Measurements from ENCODE around the gene SLC5A10. TPM values are rescaled to one million over a fixed set of nuclear protein-coding genes. Genes with fewer than 3 reads are reported as not detected.

Gene SLC5A10
- total RNA-seq, 1 experiment from 2014 or later: not detected

DNA sequence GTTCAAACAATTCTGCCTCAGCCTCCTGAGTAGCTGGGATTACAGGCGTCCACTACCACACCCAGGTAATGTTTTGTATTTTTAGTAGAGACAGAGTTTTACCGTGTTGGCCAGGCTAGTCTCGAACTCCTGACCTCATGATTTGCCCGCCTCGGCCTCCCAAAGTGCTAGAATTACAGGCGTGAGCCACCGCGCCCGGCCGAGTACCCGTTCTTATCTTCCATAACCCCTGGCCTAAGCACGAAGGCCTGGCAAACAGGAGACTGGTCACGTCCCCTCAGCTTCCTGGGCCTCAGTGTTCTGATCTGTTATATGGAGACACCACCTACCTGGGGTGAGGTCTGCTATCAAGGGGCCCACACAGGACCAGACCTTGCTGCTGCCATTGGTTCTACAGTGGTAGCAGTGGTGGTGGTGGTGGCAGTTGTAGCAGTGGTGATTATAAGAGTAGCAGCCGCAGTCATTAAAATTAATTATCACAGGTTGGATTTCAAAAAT is 1.3 kb downstream of the SLC5A10 start:
- Histone ChIP-seq H3K18ac (ENCODE audit: insufficient read length, low read depth, low read length) (no peak overlapping the region), H3K23ac (ENCODE audit: insufficient read length, low read depth, low read length) (no peak overlapping the region), H4K5ac (ENCODE audit: insufficient read length, low read depth, low read length) (no peak overlapping the region), H3K79me1 (ENCODE audit: insufficient read depth, low read depth, low read length, poor library complexity, severe bottlenecking) (no peaks in the 10 kb centered on the region), H3K9me3 (ENCODE audit: control insufficient read depth, low read depth, low read length) (no peaks in the 10 kb centered on the region), H4K20me1 (ENCODE audit: control insufficient read depth, insufficient read depth, insufficient read length) (no peaks in the 10 kb centered on the region), H3K79me2 (ENCODE audit: insufficient read depth, low read length) (no peaks in the 10 kb centered on the region), H3T11ph (ENCODE audit: low read length) (no peak overlapping the region), H3K14ac (ENCODE audit: insufficient read depth, low read length) (no peak overlapping the region), H3K4me2 (ENCODE audit: insufficient read depth, insufficient read length, low read length) (no peak overlapping the region), H2AK5ac (ENCODE audit: insufficient read length, low read length) (no peak overlapping the region), H2BK5ac (ENCODE audit: insufficient read length, low read length) (no peak overlapping the region), H2BK15ac (ENCODE audit: low read depth, low read length) (no peak overlapping the region), H2AFZ (ENCODE audit: low read length) (no peak overlapping the region), H3K9ac (ENCODE audit: extremely low read depth, insufficient read length, low read length) (no peak overlapping the region), H3K23me2 (ENCODE audit: insufficient read length, low read depth, low read length, poor library complexity, severe bottlenecking) (no peaks in the 10 kb centered on the region), H4K8ac (replicated peaks; ENCODE audit: insufficient read length, low read depth, low read length) (no peak overlapping the region), H2BK12ac (ENCODE audit: insufficient read length, low read depth, low read length) (no peak overlapping the region), H3K56ac (ENCODE audit: insufficient read length, low read depth, low read length) (no peak overlapping the region), H2BK120ac (ENCODE audit: low read depth, low read length, poor library complexity, severe bottlenecking) (no peak overlapping the region), H3K4me1 (ENCODE audit: insufficient read depth, low read length) (no peaks in the 10 kb centered on the region), H3K4ac (ENCODE audit: low read depth, low read length) (no peak overlapping the region), H2BK20ac (ENCODE audit: low read depth, low read length, poor library complexity, severe bottlenecking) (no peak overlapping the region), H3K27me3 (ENCODE audit: insufficient read depth, low read length) (no peaks in the 10 kb centered on the region), H4K91ac (ENCODE audit: insufficient read length, low read depth, low read length) (no peak overlapping the region), H3K27ac (ENCODE audit: insufficient read length, low read depth, low read length) (no peak overlapping the region)
- no peak for DNase-seq
- H3K27me3 Mint-ChIP-seq (ENCODE audit: low read depth): no peaks in the 10 kb centered on the region; the same call in 1 of the 2 replicates
- TF ChIP-seq, protein P1, sequence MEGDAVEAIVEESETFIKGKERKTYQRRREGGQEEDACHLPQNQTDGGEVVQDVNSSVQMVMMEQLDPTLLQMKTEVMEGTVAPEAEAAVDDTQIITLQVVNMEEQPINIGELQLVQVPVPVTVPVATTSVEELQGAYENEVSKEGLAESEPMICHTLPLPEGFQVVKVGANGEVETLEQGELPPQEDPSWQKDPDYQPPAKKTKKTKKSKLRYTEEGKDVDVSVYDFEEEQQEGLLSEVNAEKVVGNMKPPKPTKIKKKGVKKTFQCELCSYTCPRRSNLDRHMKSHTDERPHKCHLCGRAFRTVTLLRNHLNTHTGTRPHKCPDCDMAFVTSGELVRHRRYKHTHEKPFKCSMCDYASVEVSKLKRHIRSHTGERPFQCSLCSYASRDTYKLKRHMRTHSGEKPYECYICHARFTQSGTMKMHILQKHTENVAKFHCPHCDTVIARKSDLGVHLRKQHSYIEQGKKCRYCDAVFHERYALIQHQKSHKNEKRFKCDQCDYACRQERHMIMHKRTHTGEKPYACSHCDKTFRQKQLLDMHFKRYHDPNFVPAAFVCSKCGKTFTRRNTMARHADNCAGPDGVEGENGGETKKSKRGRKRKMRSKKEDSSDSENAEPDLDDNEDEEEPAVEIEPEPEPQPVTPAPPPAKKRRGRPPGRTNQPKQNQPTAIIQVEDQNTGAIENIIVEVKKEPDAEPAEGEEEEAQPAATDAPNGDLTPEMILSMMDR (conservative IDR thresholded peaks at IDR 0.05): no peak
- peaks cover 5 to 8% of the 10 kb centered on the region in 2 experiments; a peak in 2 of 4 replicates for H3K4me1 Mint-ChIP-seq
- no peak overlapping the region for H3K27ac Mint-ChIP-seq
- no peak overlapping the region for H3K4me3 Mint-ChIP-seq
- no peaks in the 10 kb centered on the region for H3K36me3 Mint-ChIP-seq (ENCODE audit: insufficient read depth in 1 of 3, low read depth in 3 of 3)
- no peaks in the 10 kb centered on the region for H3K9me3 Mint-ChIP-seq
- WGBS (ENCODE audit: extremely low coverage, insufficient read length, low lambda C conversion rate): no CpG with 5 or more reads among the region's 14 CpGs
